ENCODE data around the gene CFAP91.

The CFAP91 gene

GRCh38 chr3:119746423-119746822 is 43.6 kb downstream of the CFAP91 start:
- no peak for DNase-seq

- no peak for DNase-seq
These were observed 44.5 kb downstream of the CFAP91 start for GRCh38 chr3:119747357-119747756.

GRCh38 chr3:119748991-119749390 is 46.2 kb downstream of the CFAP91 start:
- DNase-seq = no peak

GRCh38 chr3:119751423-119751822 is 48.6 kb downstream of the CFAP91 start:
- DNase-seq = no peak

All from suppressor macrophage treated with lipopolysaccharide for 4 hours (primary cell).